Lower lobe of right lung (tissue), 2 donors: ENCODE results near the gene ZFP3. TPM values are rescaled to one million over a fixed set of nuclear protein-coding genes. Genes with fewer than 3 reads are reported as not detected.
A peak's percentile ranks its signal among the peaks of the same experiment; 100 is the strongest.
"Not testable (repeated sequence)": the region's sequence is repeated elsewhere in the genome, so short reads cannot be mapped to it uniquely, and the experiment has no call there.

ENCODE experiments used
- ATAC-seq, 2 donors: fragments of 200-7000 bp; cut with Tn5 transposase; one replicate each; pipeline ENCODE4 v1.9.1; 2020 to 2022; ENCODE audit warnings: mild to moderate bottlenecking in 2 of 2, moderate library complexity in 2 of 2
- DNase-seq: peaks from one replicate; pipeline ENCODE4 v3.0.0-alpha.2; 2020
- H3K27ac ChIP-seq: fragments of 200-600 bp; one replicate; pipeline ENCODE4 v1.8.0; 2022
- H3K27me3 ChIP-seq: fragments of 200-600 bp; one replicate; pipeline ENCODE4 v1.8.0; 2022; ENCODE audit warnings: low read depth
- H3K36me3 ChIP-seq: fragments of 200-600 bp; one replicate; pipeline ENCODE4 v1.8.0; 2022; ENCODE audit warnings: mild to moderate bottlenecking
- H3K4me1 ChIP-seq: fragments of 200-600 bp; one replicate; pipeline ENCODE4 v1.8.0; 2022
- H3K4me3 ChIP-seq: fragments of 200-600 bp; one replicate; pipeline ENCODE4 v1.8.0; 2022; ENCODE audit warnings: mild to moderate bottlenecking
- H3K9me3 ChIP-seq: fragments of 200-600 bp; one replicate; pipeline ENCODE4 v1.8.0; 2022
- CTCF ChIP-seq: fragments of 200-600 bp; IDR thresholded peaks from one replicate; pipeline ENCODE4 v1.8.0; 2022; ENCODE audit warnings: antibody characterized with exemption, mild to moderate bottlenecking
- intact Hi-C: fragments of 100-400 bp; cut with DNase I; formaldehyde crosslinking; loops from one replicate; pipeline ENCODE4 v1.11.0; 2022
- total RNA-seq: library from RNA; stranded (reverse); fragmentation: NEBNext Ultra II Directional; extraction: Animal tissue kit (Norgen Biotek cat#: 25700); gene quantifications from one replicate; pipeline ENCODE4 v1.2.1, GENCODE V29; 2021
- donor health status: DM: no; HTN: yes; CAD: no; lungs with severe emphysema.

ZFP3 gene
- total RNA-seq, 1 donor from 2014 or later, result 7.1 TPM

GRCh38 chr17:5055543-5055942 lies 22.7 kb upstream of the ZFP3 start:
- H3K9me3 ChIP-seq, result no peaks in the 10 kb centered on the region
- H3K4me1 ChIP-seq, result no peaks in the 10 kb centered on the region
- no peak overlapping the region for H3K4me3 ChIP-seq
- DNase-seq (no peak), ATAC-seq (no peak)
- TF ChIP-seq CTCF, result no peak
- H3K27ac ChIP-seq, result no peak overlapping the region
- H3K27me3 ChIP-seq, result no peaks in the 10 kb centered on the region
- intact Hi-C loops, result no loop called here
- no peaks in the 10 kb centered on the region for H3K36me3 ChIP-seq

GRCh38 chr17:5065227-5065744 lies 13.0 kb upstream of the ZFP3 start:
- H3K27ac ChIP-seq, result no peak overlapping the region
- ATAC-seq, result no peak
- no peak for DNase-seq
- no peaks in the 10 kb centered on the region for H3K9me3 ChIP-seq
- no peaks in the 10 kb centered on the region for H3K36me3 ChIP-seq
- TF ChIP-seq CTCF, result no peak
- H3K4me3 ChIP-seq, result no peak overlapping the region
- intact Hi-C loops, result no loop called here
- H3K27me3 ChIP-seq, result no peaks in the 10 kb centered on the region
- H3K4me1 ChIP-seq, result no peaks in the 10 kb centered on the region

GRCh38 chr17:5068236-5068635 lies 10.0 kb upstream of the ZFP3 start:
- Histone ChIP-seq H3K4me3 (no peak overlapping the region), H3K9me3 (no peaks in the 10 kb centered on the region), H3K27me3 (no peaks in the 10 kb centered on the region), H3K27ac (no peak overlapping the region), H3K36me3 (no peaks in the 10 kb centered on the region), H3K4me1 (no peaks in the 10 kb centered on the region)
- DNase-seq (no peak), ATAC-seq (no peak)
- no peak for TF ChIP-seq CTCF
- intact Hi-C loops, result no loop called here

GRCh38 chr17:5069724-5070123 lies 8.5 kb upstream of the ZFP3 start:
- Histone ChIP-seq H3K4me1 (no peaks in the 10 kb centered on the region), H3K4me3 (no peak overlapping the region), H3K27me3 (no peaks in the 10 kb centered on the region), H3K27ac (no peak overlapping the region), H3K36me3 (no peaks in the 10 kb centered on the region), H3K9me3 (no peaks in the 10 kb centered on the region)
- no peak for TF ChIP-seq CTCF
- DNase-seq (no peak), ATAC-seq (no peak)
- intact Hi-C loops, result no loop called here

GRCh38 chr17:5075472-5075871 lies 2.8 kb upstream of the ZFP3 start:
- not testable (repeated sequence) for ATAC-seq

GRCh38 chr17:5077275-5077674 lies 992 bp upstream of the ZFP3 start:
- H3K36me3 ChIP-seq, H3K9me3 ChIP-seq, DNase-seq, ATAC-seq, intact Hi-C loops, H3K27me3 ChIP-seq: not testable (repeated sequence)
- Histone ChIP-seq H3K4me1 (peaks cover 16% of the 10 kb centered on the region), H3K4me3 (peak overlapping the region; percentile 88), H3K27ac (peak overlapping the region; percentile 88)

More at GRCh38 chr17:5075472-5075871, 2.8 kb upstream of the ZFP3 start:
- DNase-seq, H3K9me3 ChIP-seq, H3K27me3 ChIP-seq, H3K27ac ChIP-seq, intact Hi-C loops, H3K36me3 ChIP-seq, H3K4me3 ChIP-seq: not testable (repeated sequence)
- H3K4me1 ChIP-seq, result peaks cover 16% of the 10 kb centered on the region

GRCh38 chr17:5077781-5078105 lies 524 bp upstream of the ZFP3 start:
- H3K4me3 ChIP-seq, result peak overlapping the region; percentile 88
- TF ChIP-seq CTCF, result no peak
- ATAC-seq (peak in 1 of 2 donors; percentile 46), DNase-seq (no peak)
- peak overlapping the region; percentile 88 for H3K27ac ChIP-seq
- peaks cover 16% of the 10 kb centered on the region for H3K4me1 ChIP-seq
- H3K9me3 ChIP-seq, result no peaks in the 10 kb centered on the region
- intact Hi-C loops, result no loop called here
- H3K27me3 ChIP-seq, result no peaks in the 10 kb centered on the region
- no peaks in the 10 kb centered on the region for H3K36me3 ChIP-seq
